ENCODE data around the gene GNAO1. TPM values are rescaled to one million over a fixed set of nuclear protein-coding genes. Genes with fewer than 3 reads are reported as not detected.

Gene GNAO1
- polyA plus RNA-seq, 1 donor (not counting 4 experiments of a cell fraction or from before 2014, with no cell fraction given) = 0.13 TPM

DNA sequence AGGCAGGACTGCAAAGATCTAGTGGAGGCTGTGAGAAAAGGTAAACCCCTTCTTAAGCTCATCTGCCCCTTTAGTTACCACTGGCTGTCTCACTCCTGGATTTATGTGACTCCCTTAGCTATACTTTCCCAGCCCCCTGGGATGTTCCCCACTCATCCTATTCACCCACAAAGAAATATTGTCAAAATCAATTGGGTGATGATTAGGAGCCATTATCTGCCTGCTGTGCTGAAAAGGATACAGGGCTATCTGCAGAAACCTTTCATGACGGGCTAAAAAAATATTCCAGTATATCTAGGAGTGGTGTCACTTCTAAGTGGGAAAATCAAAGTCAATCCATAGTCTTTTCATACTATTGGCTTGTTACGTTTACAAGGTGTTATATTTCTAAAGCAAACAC, 8.0 kb upstream of the GNAO1 start:
- Histone ChIP-seq H3K4me3 (ENCODE audit: control insufficient read depth in 2 of 3, extremely low read depth in 1 of 3, insufficient read depth in 2 of 3, low read depth in 1 of 3, low read length in 3 of 3) (no peak overlapping the region), H3K9ac (ENCODE audit: control insufficient read depth, extremely low read depth, insufficient read depth, low read length) (no peak overlapping the region), H3K27ac (ENCODE audit: control insufficient read depth, insufficient read depth, low read length) (no peak overlapping the region), H3K36me3 (ENCODE audit: control insufficient read depth in 2 of 2, extremely low read depth in 1 of 2, insufficient read depth in 2 of 2, low read length in 2 of 2) (no peaks in the 10 kb centered on the region), H3K4me1 (ENCODE audit: control insufficient read depth, extremely low read depth, insufficient read depth, low read length) (no peaks in the 10 kb centered on the region), H3K4me2 (ENCODE audit: control insufficient read depth, extremely low read depth, insufficient read depth, low read depth, low read length) (no peak overlapping the region), H3K9me3 (ENCODE audit: control insufficient read depth, low read depth, low read length) (no peaks in the 10 kb centered on the region), H3K9me1 (ENCODE audit: control insufficient read depth, extremely low read depth, insufficient read depth, low read length) (no peaks in the 10 kb centered on the region), H3K79me2 (ENCODE audit: control insufficient read depth, insufficient read depth, low read length) (no peaks in the 10 kb centered on the region), H4K20me1 (ENCODE audit: control insufficient read depth, extremely low read depth, insufficient read depth, low read length) (no peaks in the 10 kb centered on the region), H3K27me3 (ENCODE audit: control insufficient read depth, extremely low read depth, insufficient read depth, low read length) (peaks cover 10% of the 10 kb centered on the region), H2AFZ (ENCODE audit: control insufficient read depth, low read length) (no peak overlapping the region)
- FAIRE-seq (no peak), DNase-seq (ENCODE audit: low read depth, low spot score) (no peak)
- dilution Hi-C loops (cut with MboI; ENCODE audit: extremely low pct_ligation_motif_present, low sequenced_read_pairs) = no loop called here
- TF ChIP-seq, protein P1, sequence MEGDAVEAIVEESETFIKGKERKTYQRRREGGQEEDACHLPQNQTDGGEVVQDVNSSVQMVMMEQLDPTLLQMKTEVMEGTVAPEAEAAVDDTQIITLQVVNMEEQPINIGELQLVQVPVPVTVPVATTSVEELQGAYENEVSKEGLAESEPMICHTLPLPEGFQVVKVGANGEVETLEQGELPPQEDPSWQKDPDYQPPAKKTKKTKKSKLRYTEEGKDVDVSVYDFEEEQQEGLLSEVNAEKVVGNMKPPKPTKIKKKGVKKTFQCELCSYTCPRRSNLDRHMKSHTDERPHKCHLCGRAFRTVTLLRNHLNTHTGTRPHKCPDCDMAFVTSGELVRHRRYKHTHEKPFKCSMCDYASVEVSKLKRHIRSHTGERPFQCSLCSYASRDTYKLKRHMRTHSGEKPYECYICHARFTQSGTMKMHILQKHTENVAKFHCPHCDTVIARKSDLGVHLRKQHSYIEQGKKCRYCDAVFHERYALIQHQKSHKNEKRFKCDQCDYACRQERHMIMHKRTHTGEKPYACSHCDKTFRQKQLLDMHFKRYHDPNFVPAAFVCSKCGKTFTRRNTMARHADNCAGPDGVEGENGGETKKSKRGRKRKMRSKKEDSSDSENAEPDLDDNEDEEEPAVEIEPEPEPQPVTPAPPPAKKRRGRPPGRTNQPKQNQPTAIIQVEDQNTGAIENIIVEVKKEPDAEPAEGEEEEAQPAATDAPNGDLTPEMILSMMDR (optimal IDR thresholded peaks at IDR 0.05 in 1 of 3, IDR thresholded peaks at IDR 0.05 in 1 of 3, conservative IDR thresholded peaks at IDR 0.05 in 1 of 3; ENCODE audit: extremely low read depth in 1 of 3, insufficient read depth in 2 of 3, low read length in 3 of 3) = no peak
- no peak for TF ChIP-seq EZH2 (IDR thresholded peaks at IDR 0.05; ENCODE audit: low read length)

DNA sequence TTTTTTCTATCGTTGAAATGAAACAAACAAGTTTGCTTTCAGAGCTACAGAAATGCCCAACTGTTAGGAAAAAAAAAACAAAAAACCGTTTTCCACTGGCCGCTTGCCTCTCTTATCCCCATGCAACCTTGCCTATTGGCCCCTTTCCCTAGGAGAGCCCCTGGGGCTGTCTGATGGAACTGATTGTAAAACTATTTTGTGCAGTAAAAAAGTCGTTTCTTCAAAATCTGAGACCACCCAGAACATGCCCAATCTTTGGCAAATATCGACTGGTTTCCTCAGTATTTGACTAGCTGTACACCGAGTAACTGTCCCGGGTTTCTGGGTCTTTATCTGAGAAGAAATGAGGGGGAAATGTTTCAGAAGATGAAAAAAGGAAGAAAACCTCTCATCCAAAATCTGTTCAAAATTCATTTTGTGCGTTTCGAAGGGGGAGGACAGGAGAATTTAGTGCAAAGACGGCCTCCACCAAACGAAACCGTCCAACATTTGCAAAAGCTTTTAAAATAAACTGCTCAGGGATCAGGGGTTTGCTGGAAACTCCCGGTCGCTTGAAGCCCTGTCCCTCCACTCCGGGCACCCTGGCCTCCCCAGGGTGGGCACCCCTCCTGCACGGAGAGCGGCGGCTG, 1.1 kb upstream of the GNAO1 start:
- FAIRE-seq = no peak
- TF ChIP-seq, protein P1 (optimal IDR thresholded peaks at IDR 0.05 in 1 of 3, IDR thresholded peaks at IDR 0.05 in 1 of 3, conservative IDR thresholded peaks at IDR 0.05 in 1 of 3; ENCODE audit: extremely low read depth in 1 of 3, insufficient read depth in 2 of 3, low read length in 3 of 3) = no peak
- peak; percentile 99 for TF ChIP-seq EZH2 (IDR thresholded peaks at IDR 0.05; ENCODE audit: low read length)
- dilution Hi-C loops (cut with MboI; ENCODE audit: extremely low pct_ligation_motif_present, low sequenced_read_pairs) = no loop called here
- Histone ChIP-seq H3K27ac (ENCODE audit: control insufficient read depth, insufficient read depth, low read length) (no peak overlapping the region), H2AFZ (ENCODE audit: control insufficient read depth, low read length) (no peak overlapping the region), H3K9ac (ENCODE audit: control insufficient read depth, extremely low read depth, insufficient read depth, low read length) (no peak overlapping the region), H3K9me1 (ENCODE audit: control insufficient read depth, extremely low read depth, insufficient read depth, low read length) (no peaks in the 10 kb centered on the region), H3K4me3 (ENCODE audit: control insufficient read depth in 2 of 3, extremely low read depth in 1 of 3, insufficient read depth in 2 of 3, low read depth in 1 of 3, low read length in 3 of 3) (peak overlapping the region in 2 of 3 experiments; percentile 35 to 49), H3K27me3 (ENCODE audit: control insufficient read depth, extremely low read depth, insufficient read depth, low read length) (peaks cover 73% of the 10 kb centered on the region), H3K36me3 (ENCODE audit: control insufficient read depth in 2 of 2, extremely low read depth in 1 of 2, insufficient read depth in 2 of 2, low read length in 2 of 2) (no peaks in the 10 kb centered on the region), H4K20me1 (ENCODE audit: control insufficient read depth, extremely low read depth, insufficient read depth, low read length) (no peaks in the 10 kb centered on the region), H3K79me2 (ENCODE audit: control insufficient read depth, insufficient read depth, low read length) (no peaks in the 10 kb centered on the region), H3K4me2 (ENCODE audit: control insufficient read depth, extremely low read depth, insufficient read depth, low read depth, low read length) (peak overlapping the region; percentile 37), H3K4me1 (ENCODE audit: control insufficient read depth, extremely low read depth, insufficient read depth, low read length) (no peaks in the 10 kb centered on the region), H3K9me3 (ENCODE audit: control insufficient read depth, low read depth, low read length) (no peaks in the 10 kb centered on the region)
- DNase-seq (ENCODE audit: low read depth, low spot score) = no peak

All from keratinocyte (primary cell).